Endodermal cell (in vitro differentiated cells): ENCODE measurements around the gene UGT2B7. TPM values are rescaled to one million over a fixed set of nuclear protein-coding genes. Genes with fewer than 3 reads are reported as not detected.

Source experiments
- DNase-seq: peaks from one replicate; pipeline ENCODE4 v3.0.0-alpha.2; 2017
- H3K27ac ChIP-seq: 2 replicates; pipeline ENCODE4 v1.5.1; 2013; ENCODE audit warnings: mild to moderate bottlenecking, low read depth, low read length, moderate library complexity
- H3K27me3 ChIP-seq: 2 replicates; pipeline ENCODE4 v1.6.1; 2013; ENCODE audit warnings: mild to moderate bottlenecking, low read length, moderate library complexity; ENCODE audit not compliant: insufficient read depth, control insufficient read depth, poor library complexity, severe bottlenecking
- H3K36me3 ChIP-seq: 2 replicates; pipeline ENCODE4 v1.7.0; 2013; ENCODE audit warnings: mild to moderate bottlenecking, low read length, moderate library complexity; ENCODE audit not compliant: control insufficient read depth, insufficient read depth
- H3K4me1 ChIP-seq: one replicate; pipeline ENCODE4 v1.7.0; 2013; ENCODE audit warnings: low read length; ENCODE audit not compliant: control insufficient read depth, insufficient read depth
- H3K4me3 ChIP-seq: 2 replicates; pipeline ENCODE4 v1.5.1; 2013; ENCODE audit warnings: mild to moderate bottlenecking, low read length, moderate library complexity
- H3K9ac ChIP-seq: 2 replicates; pipeline ENCODE4 v1.6.1; 2013; ENCODE audit warnings: mild to moderate bottlenecking, low read length, moderate library complexity; ENCODE audit not compliant: poor library complexity, severe bottlenecking; ENCODE audit errors: extremely low read depth
- H3K9me3 ChIP-seq: 2 replicates; pipeline ENCODE4 v1.6.1; 2013; ENCODE audit warnings: mild to moderate bottlenecking, low read length, moderate library complexity; ENCODE audit not compliant: control insufficient read depth
- H3K27ac Mint-ChIP-seq: 2 replicates; pipeline ENCODE4 v1.8.0; 2020; ENCODE audit warnings: mixed read lengths
- H3K27me3 Mint-ChIP-seq: 2 replicates; pipeline ENCODE4 v1.8.0; 2021; ENCODE audit warnings: mild to moderate bottlenecking, mixed read lengths; ENCODE audit not compliant: insufficient read depth
- H3K36me3 Mint-ChIP-seq: 2 replicates; pipeline ENCODE4 v1.8.0; 2020; ENCODE audit warnings: low read depth, mixed read lengths
- H3K4me1 Mint-ChIP-seq: 2 replicates; pipeline ENCODE4 v1.8.0; 2020; ENCODE audit warnings: mixed read lengths
- H3K4me3 Mint-ChIP-seq: 2 replicates; pipeline ENCODE4 v1.8.0; 2020; ENCODE audit warnings: mild to moderate bottlenecking, moderate library complexity, mixed read lengths
- H3K9me3 Mint-ChIP-seq: 2 replicates; pipeline ENCODE4 v1.8.0; 2020; ENCODE audit warnings: mild to moderate bottlenecking, mixed read lengths
- WGBS, 2 experiments: methylation state at CpG; one replicate each; pipeline versions ENCODE4 v1.1.5 to v1.1.7; 2013; ENCODE audit warnings: missing lambda C conversion rate in 2 of 2, mixed read lengths in 1 of 2; ENCODE audit not compliant: insufficient coverage in 1 of 2, insufficient read length in 1 of 2; 5-methylcytosine and 5-hydroxymethylcytosine counted together
- total RNA-seq, 2 donors: library from RNA; stranded (reverse); fragmentation: NEBNext Ultra II Directional in 1 of 2; extraction: Animal tissue kit (Norgen Biotek cat#: 25700) in 1 of 2; gene quantifications; 2 replicates in 1 of 2; 3 replicates in 1 of 2; pipeline ENCODE4 v1.2.1, GENCODE V29; 2021
- TF ChIP-seq, protein P1 (sequence below): fragments of 200-600 bp; sonication (generic); conservative IDR thresholded peaks from 2 replicates; pipeline ENCODE4 v1.5.0; 2021; ENCODE audit warnings: antibody characterized with exemption, mild to moderate bottlenecking

Gene UGT2B7
- total RNA-seq, 2 donors from 2014 or later = not detected

- Mint-ChIP-seq H3K27ac (no peak overlapping the region), H3K36me3 (no peaks in the 10 kb centered on the region), H3K4me1 (peaks cover 9% of the 10 kb centered on the region), H3K27me3 (no peaks in the 10 kb centered on the region), H3K4me3 (no peak overlapping the region), H3K9me3 (no peaks in the 10 kb centered on the region)
- no peaks in the 10 kb centered on the region for H3K36me3 ChIP-seq
- H3K27ac ChIP-seq = no peak overlapping the region
- no peaks in the 10 kb centered on the region for H3K27me3 ChIP-seq
- no peak overlapping the region for H3K9ac ChIP-seq
- TF ChIP-seq, protein P1, sequence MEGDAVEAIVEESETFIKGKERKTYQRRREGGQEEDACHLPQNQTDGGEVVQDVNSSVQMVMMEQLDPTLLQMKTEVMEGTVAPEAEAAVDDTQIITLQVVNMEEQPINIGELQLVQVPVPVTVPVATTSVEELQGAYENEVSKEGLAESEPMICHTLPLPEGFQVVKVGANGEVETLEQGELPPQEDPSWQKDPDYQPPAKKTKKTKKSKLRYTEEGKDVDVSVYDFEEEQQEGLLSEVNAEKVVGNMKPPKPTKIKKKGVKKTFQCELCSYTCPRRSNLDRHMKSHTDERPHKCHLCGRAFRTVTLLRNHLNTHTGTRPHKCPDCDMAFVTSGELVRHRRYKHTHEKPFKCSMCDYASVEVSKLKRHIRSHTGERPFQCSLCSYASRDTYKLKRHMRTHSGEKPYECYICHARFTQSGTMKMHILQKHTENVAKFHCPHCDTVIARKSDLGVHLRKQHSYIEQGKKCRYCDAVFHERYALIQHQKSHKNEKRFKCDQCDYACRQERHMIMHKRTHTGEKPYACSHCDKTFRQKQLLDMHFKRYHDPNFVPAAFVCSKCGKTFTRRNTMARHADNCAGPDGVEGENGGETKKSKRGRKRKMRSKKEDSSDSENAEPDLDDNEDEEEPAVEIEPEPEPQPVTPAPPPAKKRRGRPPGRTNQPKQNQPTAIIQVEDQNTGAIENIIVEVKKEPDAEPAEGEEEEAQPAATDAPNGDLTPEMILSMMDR = no peak
- H3K4me3 ChIP-seq = no peak overlapping the region
- DNase-seq = no peak
- no peaks in the 10 kb centered on the region for H3K9me3 ChIP-seq
- no peaks in the 10 kb centered on the region for H3K4me1 ChIP-seq
Observed at GRCh38 chr4:69133993-69134392, 37.7 kb downstream of the UGT2B7 start.

DNA sequence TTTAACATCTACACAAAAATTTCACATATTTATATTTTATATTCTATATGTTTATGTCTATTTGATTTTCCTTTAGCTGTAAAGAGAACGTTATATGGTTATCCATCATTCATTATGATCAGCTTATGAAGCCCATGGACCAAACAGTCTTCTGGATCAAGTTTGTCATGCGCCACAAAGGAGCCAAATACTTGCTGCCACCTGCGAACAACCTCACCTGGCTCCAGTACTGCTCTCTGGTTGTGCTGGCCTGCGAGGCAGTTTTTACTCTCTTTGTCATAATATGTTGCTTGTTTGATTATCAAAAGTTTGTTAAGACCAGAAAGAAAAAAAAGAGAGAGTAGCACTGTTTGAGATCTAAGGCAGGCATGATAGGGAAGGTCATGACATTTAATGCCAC is 38.2 kb downstream of the UGT2B7 start:
- Mint-ChIP-seq H3K36me3 (no peaks in the 10 kb centered on the region), H3K27ac (no peak overlapping the region), H3K9me3 (no peaks in the 10 kb centered on the region), H3K4me3 (no peak overlapping the region), H3K27me3 (no peaks in the 10 kb centered on the region), H3K4me1 (peaks cover 9% of the 10 kb centered on the region)
- TF ChIP-seq, protein P1 = no peak
- 93% methylated on average over 4 of the region's 4 CpGs; no CpG with 5 or more reads in 1 of the 2 experiments for WGBS, 2 experiments
- Histone ChIP-seq H3K27me3 (no peaks in the 10 kb centered on the region), H3K4me3 (no peak overlapping the region), H3K9ac (no peak overlapping the region), H3K9me3 (no peaks in the 10 kb centered on the region), H3K27ac (no peak overlapping the region), H3K4me1 (no peaks in the 10 kb centered on the region), H3K36me3 (no peaks in the 10 kb centered on the region)
- DNase-seq = no peak

DNA sequence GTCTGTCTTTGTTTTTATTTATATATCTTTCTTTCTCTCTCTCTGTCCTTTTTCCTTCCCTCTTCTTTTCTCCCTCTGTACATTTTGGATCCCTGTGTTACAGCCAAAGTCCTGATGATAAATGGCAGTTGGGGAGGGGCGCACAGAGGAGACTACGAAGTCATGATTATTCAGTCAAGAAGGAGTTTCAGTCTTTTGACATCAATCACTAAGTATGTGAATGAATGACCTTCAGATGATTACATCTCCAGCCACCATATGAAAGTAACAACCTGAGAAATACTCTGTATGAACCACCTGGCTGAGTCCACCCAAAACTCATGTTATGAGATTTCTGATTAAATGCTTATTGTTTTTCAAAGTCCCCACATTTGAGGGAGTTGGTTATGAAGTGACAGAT is 45.0 kb downstream of the UGT2B7 start:
- Histone ChIP-seq H3K9ac (no peak overlapping the region), H3K4me1 (no peaks in the 10 kb centered on the region), H3K27ac (no peak overlapping the region), H3K36me3 (no peaks in the 10 kb centered on the region), H3K4me3 (no peak overlapping the region), H3K27me3 (no peaks in the 10 kb centered on the region), H3K9me3 (no peaks in the 10 kb centered on the region)
- no peaks in the 10 kb centered on the region for H3K4me1 Mint-ChIP-seq
- H3K9me3 Mint-ChIP-seq = no peaks in the 10 kb centered on the region
- no peak for DNase-seq
- H3K36me3 Mint-ChIP-seq = no peaks in the 10 kb centered on the region
- no peak overlapping the region for H3K27ac Mint-ChIP-seq
- no peaks in the 10 kb centered on the region for H3K27me3 Mint-ChIP-seq
- 89% methylated on average over 2 of the region's 2 CpGs; no CpG with 5 or more reads in 1 of the 2 experiments for WGBS, 2 experiments
- H3K4me3 Mint-ChIP-seq = no peak overlapping the region
- TF ChIP-seq, protein P1 = no peak
